Measurements from ENCODE around the gene IL36B. TPM values are rescaled to one million over a fixed set of nuclear protein-coding genes. Genes with fewer than 3 reads are reported as not detected.
"Not testable (repeated sequence)": the region's sequence is repeated elsewhere in the genome, so short reads cannot be mapped to it uniquely, and the experiment has no call there.

The IL36B gene
- total RNA-seq (ENCODE audit: unreplicated experiment), result not detected
- long read RNA-seq, result 0 reads

GRCh38 chr2:113052396-113052917 lies at the start of gene IL36B:
Gene IL36B, minus strand, starts transcription at chr2:113052867.
- DNase-seq (ENCODE audit: low spot score), result no peak
- H3K9me3 Mint-ChIP-seq (ENCODE audit: unreplicated experiment), result peaks cover 12% of the 10 kb centered on the region

GRCh38 chr2:113102133-113102532 lies 49.5 kb upstream of the IL36B start:
- Mint-ChIP-seq H3K27ac (ENCODE audit: unreplicated experiment) (no peak overlapping the region), H3K4me1 (ENCODE audit: unreplicated experiment) (no peaks in the 10 kb centered on the region), H3K9me3 (ENCODE audit: unreplicated experiment) (no peaks in the 10 kb centered on the region), H3K27me3 (ENCODE audit: unreplicated experiment) (peaks cover 6% of the 10 kb centered on the region), H3K4me3 (ENCODE audit: unreplicated experiment) (no peak overlapping the region), H3K36me3 (ENCODE audit: low read depth, unreplicated experiment) (no peaks in the 10 kb centered on the region)
- TF ChIP-seq CTCF (IDR thresholded peaks at IDR 0.05; ENCODE audit: unreplicated experiment), result no peak
- DNase-seq (ENCODE audit: low spot score), result no peak

More at GRCh38 chr2:113052396-113052917, at the start of gene IL36B:
- Mint-ChIP-seq H3K27me3 (ENCODE audit: unreplicated experiment) (peaks cover 4% of the 10 kb centered on the region), H3K4me1 (ENCODE audit: unreplicated experiment) (no peaks in the 10 kb centered on the region), H3K36me3 (ENCODE audit: low read depth, unreplicated experiment) (peaks cover 15% of the 10 kb centered on the region), H3K27ac (ENCODE audit: unreplicated experiment) (no peak within 1 kb of the TSS), H3K4me3 (ENCODE audit: unreplicated experiment) (no peak within 1 kb of the TSS)
- no peak for TF ChIP-seq CTCF (IDR thresholded peaks at IDR 0.05; ENCODE audit: unreplicated experiment)

- no peak for TF ChIP-seq CTCF (IDR thresholded peaks at IDR 0.05; ENCODE audit: unreplicated experiment)
- no peak overlapping the region for H3K4me3 Mint-ChIP-seq (ENCODE audit: unreplicated experiment)
- H3K4me1 Mint-ChIP-seq (ENCODE audit: unreplicated experiment), result no peaks in the 10 kb centered on the region
- H3K27me3 Mint-ChIP-seq (ENCODE audit: unreplicated experiment), result peaks cover 6% of the 10 kb centered on the region
- H3K36me3 Mint-ChIP-seq (ENCODE audit: low read depth, unreplicated experiment), result no peaks in the 10 kb centered on the region
- no peak for DNase-seq (ENCODE audit: low spot score)
- H3K9me3 Mint-ChIP-seq (ENCODE audit: unreplicated experiment), result no peaks in the 10 kb centered on the region
- no peak overlapping the region for H3K27ac Mint-ChIP-seq (ENCODE audit: unreplicated experiment)
Measured at GRCh38 chr2:113098532-113098931, 45.9 kb upstream of the IL36B start.

GRCh38 chr2:113098041-113098440 lies 45.4 kb upstream of the IL36B start:
- Mint-ChIP-seq H3K27ac (ENCODE audit: unreplicated experiment) (no peak overlapping the region), H3K4me1 (ENCODE audit: unreplicated experiment) (no peaks in the 10 kb centered on the region), H3K27me3 (ENCODE audit: unreplicated experiment) (peaks cover 6% of the 10 kb centered on the region), H3K4me3 (ENCODE audit: unreplicated experiment) (no peak overlapping the region), H3K36me3 (ENCODE audit: low read depth, unreplicated experiment) (no peaks in the 10 kb centered on the region), H3K9me3 (ENCODE audit: unreplicated experiment) (no peaks in the 10 kb centered on the region)
- no peak for DNase-seq (ENCODE audit: low spot score)
- TF ChIP-seq CTCF (IDR thresholded peaks at IDR 0.05; ENCODE audit: unreplicated experiment), result no peak

GRCh38 chr2:113096842-113097618 lies 44.4 kb upstream of the IL36B start:
- H3K4me1 Mint-ChIP-seq (ENCODE audit: unreplicated experiment); H3K36me3 Mint-ChIP-seq (ENCODE audit: low read depth, unreplicated experiment); H3K9me3 Mint-ChIP-seq (ENCODE audit: unreplicated experiment); DNase-seq (ENCODE audit: low spot score); H3K4me3 Mint-ChIP-seq (ENCODE audit: unreplicated experiment); H3K27me3 Mint-ChIP-seq (ENCODE audit: unreplicated experiment); H3K27ac Mint-ChIP-seq (ENCODE audit: unreplicated experiment): not testable (repeated sequence)

GRCh38 chr2:113096306-113096705 lies 43.6 kb upstream of the IL36B start:
- not testable (repeated sequence) for H3K36me3 Mint-ChIP-seq (ENCODE audit: low read depth, unreplicated experiment); H3K9me3 Mint-ChIP-seq (ENCODE audit: unreplicated experiment); H3K4me3 Mint-ChIP-seq (ENCODE audit: unreplicated experiment); H3K27ac Mint-ChIP-seq (ENCODE audit: unreplicated experiment); H3K27me3 Mint-ChIP-seq (ENCODE audit: unreplicated experiment); DNase-seq (ENCODE audit: low spot score); H3K4me1 Mint-ChIP-seq (ENCODE audit: unreplicated experiment)
